HEK293T (cell line): ENCODE data around the gene LANCL3.
"Not testable (repeated sequence)": the region's sequence is repeated elsewhere in the genome, so short reads cannot be mapped to it uniquely, and the experiment has no call there.

ENCODE experiments used
- BHLHE40 ChIP-seq: fragments of 450-650 bp; IDR thresholded peaks from 2 replicates; pipeline ENCODE4 v1.6.1; 2016; ENCODE audit warnings: mild to moderate bottlenecking, moderate library complexity, borderline replicate concordance
- TARDBP ChIP-seq: fragments of 450-650 bp; IDR thresholded peaks from 2 replicates; pipeline ENCODE4 v1.6.1; 2016

DNA sequence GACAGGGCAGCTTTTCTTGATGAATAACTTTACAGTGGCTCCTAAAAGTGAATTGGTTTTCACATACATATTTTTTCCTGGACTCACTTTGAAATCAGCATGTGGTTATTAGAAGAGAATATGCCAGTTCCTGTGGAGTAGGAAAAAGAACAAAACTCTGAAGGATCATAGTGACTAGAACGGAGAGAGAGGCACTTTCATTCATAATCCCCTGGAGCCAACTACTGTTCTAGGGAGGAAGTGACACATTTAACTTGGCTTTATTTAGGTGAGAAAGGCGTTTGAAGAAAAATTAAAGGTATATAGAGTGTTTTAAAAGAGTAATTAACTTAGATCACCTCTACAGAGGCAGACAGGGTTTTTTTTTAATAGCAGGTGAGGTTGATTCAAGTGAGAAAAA, 1.7 kb downstream of the LANCL3 start:
- not testable (repeated sequence) for TF ChIP-seq TARDBP, BHLHE40
